ENCODE measurements around the gene CBLB. TPM values are rescaled to one million over a fixed set of nuclear protein-coding genes. Genes with fewer than 3 reads are reported as not detected.
A peak's percentile ranks its signal among the peaks of the same experiment; 100 is the strongest.
"Not testable (repeated sequence)": the region's sequence is repeated elsewhere in the genome, so short reads cannot be mapped to it uniquely, and the experiment has no call there.

CBLB gene
- polyA plus RNA-seq, 1 experiment: 24.7 TPM

DNA sequence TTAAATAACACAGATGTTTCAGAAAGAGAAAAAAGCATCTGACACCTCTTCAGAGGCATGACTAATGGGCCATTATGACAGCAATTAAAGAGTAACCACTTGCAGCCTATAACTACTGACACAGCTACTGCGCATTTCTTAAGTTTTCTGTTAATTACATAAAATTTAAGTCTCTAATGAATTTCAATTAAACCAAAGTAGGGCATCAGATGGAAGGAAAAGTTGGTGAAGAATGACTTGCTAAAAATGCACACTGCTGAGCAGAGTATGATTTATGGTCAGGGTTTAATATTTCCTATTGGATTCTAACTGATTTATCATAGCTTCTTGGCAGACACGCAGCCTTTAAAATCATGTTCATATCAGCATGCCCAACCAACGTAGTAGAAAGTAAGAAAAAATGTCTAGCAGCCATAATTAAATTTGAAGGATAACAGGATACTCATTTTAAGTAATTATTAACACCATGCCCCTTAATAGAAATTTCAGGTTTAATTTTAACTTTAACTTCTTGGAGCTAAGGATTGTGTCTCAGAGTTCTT, 140.0 kb downstream of the CBLB start:
- Histone ChIP-seq H3K27me3 (ENCODE audit: control insufficient read depth, insufficient read depth, low read length) (no peaks in the 10 kb centered on the region), H3K9me3 (ENCODE audit: control insufficient read depth, insufficient read depth, low read length) (no peaks in the 10 kb centered on the region), H3K27ac (ENCODE audit: low read depth, low read length) (no peak overlapping the region), H3K4me3 (ENCODE audit: low read depth, low read length) (no peak overlapping the region)
- TF ChIP-seq, protein P1, sequence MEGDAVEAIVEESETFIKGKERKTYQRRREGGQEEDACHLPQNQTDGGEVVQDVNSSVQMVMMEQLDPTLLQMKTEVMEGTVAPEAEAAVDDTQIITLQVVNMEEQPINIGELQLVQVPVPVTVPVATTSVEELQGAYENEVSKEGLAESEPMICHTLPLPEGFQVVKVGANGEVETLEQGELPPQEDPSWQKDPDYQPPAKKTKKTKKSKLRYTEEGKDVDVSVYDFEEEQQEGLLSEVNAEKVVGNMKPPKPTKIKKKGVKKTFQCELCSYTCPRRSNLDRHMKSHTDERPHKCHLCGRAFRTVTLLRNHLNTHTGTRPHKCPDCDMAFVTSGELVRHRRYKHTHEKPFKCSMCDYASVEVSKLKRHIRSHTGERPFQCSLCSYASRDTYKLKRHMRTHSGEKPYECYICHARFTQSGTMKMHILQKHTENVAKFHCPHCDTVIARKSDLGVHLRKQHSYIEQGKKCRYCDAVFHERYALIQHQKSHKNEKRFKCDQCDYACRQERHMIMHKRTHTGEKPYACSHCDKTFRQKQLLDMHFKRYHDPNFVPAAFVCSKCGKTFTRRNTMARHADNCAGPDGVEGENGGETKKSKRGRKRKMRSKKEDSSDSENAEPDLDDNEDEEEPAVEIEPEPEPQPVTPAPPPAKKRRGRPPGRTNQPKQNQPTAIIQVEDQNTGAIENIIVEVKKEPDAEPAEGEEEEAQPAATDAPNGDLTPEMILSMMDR (IDR thresholded peaks at IDR 0.05; ENCODE audit: low read depth, low read length): no peak
- POLR2A ChIA-PET: no interaction called here
- CTCF ChIA-PET: interaction anchor here (0.6 kb wide), 1 partner anchor 31 kb away, joined by 7 read pairs; no protein-coding TSS in a partner anchor
- no peak for DNase-seq (ENCODE audit: low read depth, low spot score)

DNA sequence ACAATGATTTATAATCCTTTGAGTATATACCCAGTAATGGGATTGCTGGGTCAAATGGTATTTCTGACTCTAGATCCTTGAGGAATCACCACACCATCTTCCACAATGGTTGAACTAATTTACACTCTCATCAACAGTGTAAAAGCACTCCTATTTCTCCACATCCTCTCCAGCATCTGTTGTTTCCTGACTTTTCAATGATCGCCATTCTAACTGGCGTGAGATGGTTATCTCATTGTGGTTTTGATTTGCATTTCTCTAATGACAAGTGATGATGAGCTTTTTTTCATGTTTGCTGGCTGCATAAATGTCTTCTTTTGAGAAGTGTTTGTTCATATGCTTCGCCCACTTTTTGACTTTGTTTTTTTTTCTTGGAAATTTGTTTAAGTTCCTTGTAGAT, 141.8 kb downstream of the CBLB start:
- H3K27me3 ChIP-seq (ENCODE audit: control insufficient read depth, insufficient read depth, low read length); POLR2A ChIA-PET; CTCF ChIA-PET; H3K27ac ChIP-seq (ENCODE audit: low read depth, low read length); H3K4me3 ChIP-seq (ENCODE audit: low read depth, low read length); H3K9me3 ChIP-seq (ENCODE audit: control insufficient read depth, insufficient read depth, low read length); DNase-seq (ENCODE audit: low read depth, low spot score): not testable (repeated sequence)

- TF ChIP-seq, protein P1 (IDR thresholded peaks at IDR 0.05; ENCODE audit: low read depth, low read length): no peak
- POLR2A ChIA-PET: no interaction called here
- H3K27ac ChIP-seq (ENCODE audit: low read depth, low read length): no peak overlapping the region
- CTCF ChIA-PET: no interaction called here
- no peaks in the 10 kb centered on the region for H3K27me3 ChIP-seq (ENCODE audit: control insufficient read depth, insufficient read depth, low read length)
- no peak overlapping the region for H3K4me3 ChIP-seq (ENCODE audit: low read depth, low read length)
- DNase-seq (ENCODE audit: low read depth, low spot score): no peak
- H3K9me3 ChIP-seq (ENCODE audit: control insufficient read depth, insufficient read depth, low read length): no peaks in the 10 kb centered on the region
Observed at GRCh38 chr3:105722943-105723556, 145.8 kb downstream of the CBLB start.

- H3K9me3 ChIP-seq (ENCODE audit: control insufficient read depth, insufficient read depth, low read length): no peaks in the 10 kb centered on the region
- POLR2A ChIA-PET: no interaction called here
- no peaks in the 10 kb centered on the region for H3K27me3 ChIP-seq (ENCODE audit: control insufficient read depth, insufficient read depth, low read length)
- no peak for DNase-seq (ENCODE audit: low read depth, low spot score)
- H3K27ac ChIP-seq (ENCODE audit: low read depth, low read length): no peak overlapping the region
- CTCF ChIA-PET: no interaction called here
- TF ChIP-seq, protein P1 (IDR thresholded peaks at IDR 0.05; ENCODE audit: low read depth, low read length): no peak
- H3K4me3 ChIP-seq (ENCODE audit: low read depth, low read length): no peak overlapping the region
Observed at GRCh38 chr3:105719791-105720190, 149.0 kb downstream of the CBLB start.

DNA sequence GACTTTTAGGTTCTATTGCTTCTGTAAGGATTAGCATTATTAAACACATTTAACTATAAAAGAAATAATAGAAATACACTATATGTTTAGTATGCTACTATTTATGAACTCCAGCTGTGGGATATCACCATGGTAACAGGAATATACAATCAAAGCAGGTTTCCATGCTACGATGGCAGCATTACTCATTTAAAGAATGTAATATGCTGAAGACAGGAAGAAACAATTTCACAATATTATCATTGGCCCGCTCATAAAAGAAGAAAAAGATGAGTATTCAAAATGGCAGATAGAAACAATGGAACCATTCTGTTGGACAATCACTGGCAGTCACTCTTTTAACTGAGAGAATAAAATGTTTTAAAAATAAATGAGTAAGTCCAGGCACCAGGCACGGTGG, 153.4 kb downstream of the CBLB start:
- H3K27ac ChIP-seq (ENCODE audit: low read depth, low read length): no peak overlapping the region
- TF ChIP-seq, protein P1 (IDR thresholded peaks at IDR 0.05; ENCODE audit: low read depth, low read length): no peak
- no peak overlapping the region for H3K4me3 ChIP-seq (ENCODE audit: low read depth, low read length)
- DNase-seq (ENCODE audit: low read depth, low spot score): peak; percentile 58
- H3K27me3 ChIP-seq (ENCODE audit: control insufficient read depth, insufficient read depth, low read length): no peaks in the 10 kb centered on the region
- H3K9me3 ChIP-seq (ENCODE audit: control insufficient read depth, insufficient read depth, low read length): no peaks in the 10 kb centered on the region
- ChIA-PET POLR2A (no interaction called here), CTCF (no interaction called here)

Measured in AG04450 (cell line).